HL-60 (cell line): ENCODE measurements around the gene MSX1.

Experiments used
- DNase-seq, 2 experiments: peaks; one replicate each; pipeline ENCODE4 v3.0.0-alpha.2; 2010 to 2020; ENCODE audit warnings: low read depth in 1 of 2, low spot score in 1 of 2
- H3K27ac ChIP-seq: fragments of 250-450 bp; sonication (Bioruptor Pico); replicated peaks from 2 replicates; pipeline ENCODE4 v1.5.1; 2020; ENCODE audit warnings: mild to moderate bottlenecking, moderate library complexity
- H3K27me3 ChIP-seq: fragments of 250-450 bp; sonication (Bioruptor Pico); 2 replicates; pipeline ENCODE4 v1.5.1; 2021; ENCODE audit warnings: mild to moderate bottlenecking, moderate library complexity; ENCODE audit not compliant: insufficient read depth, poor library complexity, severe bottlenecking
- H3K4me3 ChIP-seq: replicated peaks from 2 replicates; pipeline ENCODE4 v1.5.1; 2011; ENCODE audit warnings: mild to moderate bottlenecking, control low read depth, low read length; ENCODE audit not compliant: insufficient read depth
- CTCF ChIP-seq: IDR thresholded peaks from one replicate; pipeline ENCODE4 v1.5.1; 2011; ENCODE audit warnings: low read length, control low read depth, inconsistent platforms; ENCODE audit not compliant: insufficient read depth
- GABPA ChIP-seq: IDR thresholded peaks from 2 replicates; pipeline ENCODE4 v1.6.1; 2012; ENCODE audit warnings: low read depth
- POLR2AphosphoS5 ChIP-seq: IDR thresholded peaks from 2 replicates; pipeline ENCODE4 v1.6.1; 2012; ENCODE audit warnings: low read depth
- REST ChIP-seq: IDR thresholded peaks from 2 replicates; pipeline ENCODE4 v1.6.1; 2012; ENCODE audit warnings: low read depth; ENCODE audit not compliant: insufficient replicate concordance
- SPI1 ChIP-seq: IDR thresholded peaks from 2 replicates; pipeline ENCODE4 v1.6.1; 2012; ENCODE audit warnings: low read depth, mild to moderate bottlenecking, borderline replicate concordance

The MSX1 gene

GRCh38 chr4:4831825-4832224, 27.6 kb upstream of the MSX1 start:
- H3K4me3 ChIP-seq: no peak overlapping the region
- TF ChIP-seq REST (no peak), POLR2AphosphoS5 (no peak), GABPA (no peak), SPI1 (no peak), CTCF (no peak)
- DNase-seq: no peak
- H3K27me3 ChIP-seq: peaks cover 2% of the 10 kb centered on the region
- no peak overlapping the region for H3K27ac ChIP-seq

GRCh38 chr4:4836044-4836443, 23.4 kb upstream of the MSX1 start:
- no peak for DNase-seq
- no peak for TF ChIP-seq REST
- TF ChIP-seq GABPA: no peak
- TF ChIP-seq CTCF: no peak
- no peak for TF ChIP-seq POLR2AphosphoS5
- no peak for TF ChIP-seq SPI1
- Histone ChIP-seq H3K4me3 (no peak overlapping the region), H3K27ac (no peak overlapping the region), H3K27me3 (peaks cover 2% of the 10 kb centered on the region)

GRCh38 chr4:4837316-4837715, 22.1 kb upstream of the MSX1 start:
- TF ChIP-seq GABPA (no peak), POLR2AphosphoS5 (no peak), REST (no peak)
- no peak for DNase-seq
- Histone ChIP-seq H3K27me3 (peaks cover 2% of the 10 kb centered on the region), H3K27ac (no peak overlapping the region), H3K4me3 (no peak overlapping the region)
